Esophagus (tissue), 2 donors: ENCODE measurements around the gene SLC39A11. TPM values are rescaled to one million over a fixed set of nuclear protein-coding genes. Genes with fewer than 3 reads are reported as not detected.

Experiments
- H3K27ac ChIP-seq, 2 donors: one replicate each; pipeline ENCODE4 v1.5.1; 2013; ENCODE audit warnings: low read depth in 2 of 2, mild to moderate bottlenecking in 2 of 2, inconsistent platforms in 1 of 2, low read length in 1 of 2, moderate library complexity in 1 of 2
- H3K27me3 ChIP-seq, 2 donors: one replicate each; pipeline ENCODE4 v1.6.1; 2013; ENCODE audit warnings: low read length in 2 of 2, control low read depth in 1 of 2, mild to moderate bottlenecking in 1 of 2; ENCODE audit not compliant: insufficient read depth in 2 of 2, control insufficient read depth in 1 of 2
- H3K36me3 ChIP-seq, 2 donors: one replicate each; pipeline ENCODE4 v1.6.1; 2013; ENCODE audit warnings: low read length in 1 of 2; ENCODE audit not compliant: control insufficient read depth in 2 of 2, insufficient read depth in 2 of 2
- H3K4me1 ChIP-seq, 2 donors: one replicate each; pipeline ENCODE4 v1.6.1; 2013; ENCODE audit warnings: low read length in 1 of 2; ENCODE audit not compliant: control insufficient read depth in 2 of 2, insufficient read depth in 2 of 2
- H3K4me3 ChIP-seq, 2 donors: one replicate each; pipeline ENCODE4 v1.5.1; 2013; ENCODE audit warnings: low read length in 2 of 2, mild to moderate bottlenecking in 2 of 2, low read depth in 1 of 2, moderate library complexity in 1 of 2
- H3K9me3 ChIP-seq, 2 donors: one replicate each; pipeline ENCODE4 v1.6.1; 2013; ENCODE audit warnings: mild to moderate bottlenecking in 2 of 2, low read depth in 1 of 2, low read length in 1 of 2, moderate library complexity in 1 of 2; ENCODE audit not compliant: control insufficient read depth in 2 of 2, insufficient read depth in 1 of 2
- WGBS, 2 donors: extraction: QIAGEN DNeasy Blood & Tissue Kit; methylation state at CpG; one replicate each; pipeline ENCODE4 v1.1.7; 2013; 5-methylcytosine and 5-hydroxymethylcytosine counted together
- polyA plus RNA-seq, 2 donors: library from polyadenylated mRNA; stranded (reverse); fragments of 200-250 nt; gene quantifications; one replicate each; pipeline ENCODE4 v1.2.3, GENCODE V29; 2013
- donor health status: healthy with polysubstance abuse.
- donor health status: Bipolar disorder and iron deficiency.

Gene SLC39A11
- polyA plus RNA-seq, 2 donors, result 10.6 to 11.7 TPM

GRCh38 chr17:73023759-73024158, 68.7 kb downstream of the SLC39A11 start:
- no peaks in the 10 kb centered on the region for H3K27me3 ChIP-seq
- no peaks in the 10 kb centered on the region for H3K9me3 ChIP-seq

DNA sequence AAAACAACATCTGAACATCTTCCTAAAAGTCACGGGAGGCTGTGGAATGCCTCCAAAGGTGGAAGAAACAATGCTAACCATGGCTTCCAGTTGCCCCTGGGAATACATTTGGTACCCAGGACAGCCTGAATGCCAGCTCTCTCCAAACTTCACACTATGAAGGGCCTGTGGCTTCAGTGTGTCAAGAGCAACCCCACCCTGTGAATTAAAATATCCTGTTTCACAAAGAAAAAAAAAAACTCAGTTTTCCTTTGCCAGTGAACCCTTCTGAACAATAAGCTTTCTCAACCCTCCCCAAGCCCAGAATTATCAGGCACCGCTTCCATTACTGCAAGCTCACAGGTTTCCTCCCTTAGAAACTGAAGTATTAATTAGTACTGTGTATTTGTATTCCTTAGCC, 69.8 kb downstream of the SLC39A11 start:
- Histone ChIP-seq H3K4me3 (no peak overlapping the region), H3K27ac (no peak overlapping the region), H3K4me1 (no peaks in the 10 kb centered on the region), H3K36me3 (no peaks in the 10 kb centered on the region), H3K27me3 (no peaks in the 10 kb centered on the region), H3K9me3 (no peaks in the 10 kb centered on the region)
- WGBS, 2 donors, result 76 to 91% methylated on average over 2 of the region's 2 CpGs

More at GRCh38 chr17:73023759-73024158, 68.7 kb downstream of the SLC39A11 start:
- Histone ChIP-seq H3K4me1 (no peaks in the 10 kb centered on the region), H3K36me3 (no peaks in the 10 kb centered on the region), H3K27ac (no peak overlapping the region), H3K4me3 (no peak overlapping the region)
- 94 to 98% methylated on average over 5 of the region's 5 CpGs for WGBS, 2 donors

GRCh38 chr17:73021771-73022170, 70.7 kb downstream of the SLC39A11 start:
- 96 to 98% methylated on average over 12 of the region's 12 CpGs for WGBS, 2 donors
- no peaks in the 10 kb centered on the region for H3K4me1 ChIP-seq
- no peak overlapping the region for H3K4me3 ChIP-seq
- no peaks in the 10 kb centered on the region for H3K9me3 ChIP-seq
- no peaks in the 10 kb centered on the region for H3K36me3 ChIP-seq
- H3K27ac ChIP-seq, result no peak overlapping the region
- H3K27me3 ChIP-seq, result no peaks in the 10 kb centered on the region

GRCh38 chr17:73020110-73020509, 72.4 kb downstream of the SLC39A11 start:
- Histone ChIP-seq H3K4me3 (no peak overlapping the region), H3K27me3 (no peaks in the 10 kb centered on the region), H3K4me1 (no peaks in the 10 kb centered on the region), H3K27ac (no peak overlapping the region), H3K9me3 (no peaks in the 10 kb centered on the region), H3K36me3 (no peaks in the 10 kb centered on the region)
- 94 to 98% methylated on average over 4 of the region's 4 CpGs for WGBS, 2 donors

- Histone ChIP-seq H3K27me3 (no peaks in the 10 kb centered on the region), H3K4me3 (no peak overlapping the region), H3K9me3 (no peaks in the 10 kb centered on the region), H3K36me3 (no peaks in the 10 kb centered on the region), H3K4me1 (no peaks in the 10 kb centered on the region), H3K27ac (no peak overlapping the region)
These were observed 73.9 kb downstream of the SLC39A11 start for GRCh38 chr17:73018599-73018998.

DNA sequence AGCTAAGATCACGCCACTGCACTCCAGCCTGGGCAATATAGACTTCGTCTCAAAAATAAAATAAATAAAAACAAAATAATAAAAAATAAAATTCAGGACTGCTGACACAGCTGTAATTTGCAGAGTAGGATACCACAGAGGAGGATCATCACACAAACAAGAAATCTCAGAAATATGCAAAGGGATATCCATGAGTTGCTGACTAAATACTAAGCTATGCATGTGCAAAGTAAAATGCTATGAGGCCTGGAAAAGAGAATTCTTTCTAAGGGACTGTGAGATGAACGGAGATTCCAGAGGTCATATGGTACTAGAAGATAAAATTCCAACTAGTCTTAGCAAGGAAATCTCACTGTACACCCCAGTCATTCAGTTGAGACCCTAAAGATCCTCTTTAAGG, 74.8 kb downstream of the SLC39A11 start:
- H3K4me3 ChIP-seq, result no peak overlapping the region
- no peak overlapping the region for H3K27ac ChIP-seq
- H3K4me1 ChIP-seq, result no peaks in the 10 kb centered on the region
- WGBS, 2 donors, result 96 to 97% methylated on average over 3 of the region's 3 CpGs
- H3K27me3 ChIP-seq, result no peaks in the 10 kb centered on the region
- H3K9me3 ChIP-seq, result no peaks in the 10 kb centered on the region
- H3K36me3 ChIP-seq, result no peaks in the 10 kb centered on the region

DNA sequence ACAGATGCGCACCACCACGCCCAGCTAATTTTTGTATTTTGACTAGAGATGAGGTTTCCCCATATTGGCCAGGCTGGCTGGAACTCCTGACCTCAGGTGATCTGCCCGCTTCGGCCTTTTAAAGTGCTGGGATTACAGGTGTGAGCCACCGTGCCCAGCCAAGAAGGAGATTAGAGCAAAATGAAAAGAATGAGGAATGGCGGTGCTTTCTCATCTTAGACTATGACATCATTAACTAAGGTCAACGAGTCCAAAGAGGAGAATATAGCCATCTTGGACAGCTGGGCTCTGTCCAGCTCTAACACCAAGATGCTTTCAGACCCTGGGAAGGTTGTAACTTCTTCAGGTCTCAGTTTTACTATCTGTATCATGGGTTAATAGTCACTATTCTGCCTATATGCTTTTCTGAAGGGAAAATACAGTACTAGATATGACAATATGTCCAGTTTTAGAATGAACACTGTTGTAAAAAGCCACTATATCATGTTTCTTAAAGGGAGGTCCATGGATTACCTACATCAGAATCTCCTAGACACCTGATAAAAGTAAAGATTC, 76.7 kb downstream of the SLC39A11 start:
- Histone ChIP-seq H3K4me3 (no peak overlapping the region), H3K27me3 (no peaks in the 10 kb centered on the region), H3K36me3 (no peaks in the 10 kb centered on the region), H3K9me3 (no peaks in the 10 kb centered on the region), H3K4me1 (peaks cover 0 to 2% of the 10 kb centered on the region in 2 donors), H3K27ac (no peak overlapping the region)
- WGBS, 2 donors, result 88 to 96% methylated on average over 7 of the region's 7 CpGs

GRCh38 chr17:73013816-73014663, 78.4 kb downstream of the SLC39A11 start:
- Histone ChIP-seq H3K4me3 (no peak overlapping the region), H3K27ac (no peak overlapping the region), H3K4me1 (peaks cover 0 to 2% of the 10 kb centered on the region in 2 donors), H3K9me3 (no peaks in the 10 kb centered on the region), H3K36me3 (no peaks in the 10 kb centered on the region), H3K27me3 (no peaks in the 10 kb centered on the region)
- 88 to 90% methylated on average over 14 of the region's 14 CpGs for WGBS, 2 donors

DNA sequence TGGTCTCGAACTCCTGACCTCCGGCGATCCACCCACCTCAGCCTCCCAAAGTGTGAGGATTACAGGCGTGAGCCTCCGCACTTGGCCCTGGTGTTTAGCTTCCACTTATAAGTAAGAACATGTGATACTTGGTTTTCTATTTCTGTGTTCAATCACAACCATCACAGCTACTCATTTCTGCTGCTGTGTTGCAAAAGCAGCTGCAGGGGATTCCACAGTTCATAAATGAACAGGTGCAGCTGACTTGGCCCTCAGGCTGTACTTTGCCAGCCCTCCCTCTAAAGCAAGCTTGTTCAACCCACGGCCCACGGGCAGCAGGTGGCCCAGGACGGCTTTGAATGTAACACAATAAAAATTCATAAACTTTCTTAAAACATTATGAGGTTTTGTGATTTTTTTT, 79.2 kb downstream of the SLC39A11 start:
- Histone ChIP-seq H3K9me3 (no peaks in the 10 kb centered on the region), H3K27me3 (no peaks in the 10 kb centered on the region), H3K4me3 (no peak overlapping the region), H3K4me1 (peaks cover 0 to 2% of the 10 kb centered on the region in 2 donors), H3K27ac (no peak overlapping the region), H3K36me3 (no peaks in the 10 kb centered on the region)
- WGBS, 2 donors, result 88 to 91% methylated on average over 8 of the region's 8 CpGs

GRCh38 chr17:73011016-73011486, 81.4 kb downstream of the SLC39A11 start:
- no peak overlapping the region for H3K27ac ChIP-seq
- peak overlapping the region in 1 of 2 donors; percentile 23 for H3K4me3 ChIP-seq
- H3K4me1 ChIP-seq, result peaks cover 0 to 5% of the 10 kb centered on the region in 2 donors
- no peaks in the 10 kb centered on the region for H3K9me3 ChIP-seq
- no peaks in the 10 kb centered on the region for H3K27me3 ChIP-seq
- no peaks in the 10 kb centered on the region for H3K36me3 ChIP-seq
- 62 to 69% methylated on average over 8 of the region's 8 CpGs for WGBS, 2 donors
